Breast epithelium (tissue), 4 donors: ENCODE data around the gene LRRC26. TPM values are rescaled to one million over a fixed set of nuclear protein-coding genes. Genes with fewer than 3 reads are reported as not detected.

Experiments used
- DNase-seq, 2 donors: peaks; one replicate each; pipeline ENCODE4 v3.0.0-alpha.2; 2019; ENCODE audit warnings: low spot score in 2 of 2
- H3K27ac ChIP-seq, 2 donors: fragments of 200-600 bp; sonication (generic) in 1 of 2; one replicate each; pipeline ENCODE4 v1.5.1; 2016 to 2019; ENCODE audit warnings: mild to moderate bottlenecking in 1 of 2
- H3K27me3 ChIP-seq, 2 donors: fragments of 200-600 bp; sonication (generic) in 1 of 2; one replicate each; pipeline versions ENCODE4 v1.5.1 to v1.6.0; 2017 to 2019; ENCODE audit warnings: control low read depth in 1 of 2, mild to moderate bottlenecking in 1 of 2
- H3K36me3 ChIP-seq: fragments of 200-600 bp; one replicate; pipeline ENCODE4 v1.5.1; 2019
- H3K4me1 ChIP-seq, 2 donors: fragments of 200-600 bp; sonication (generic); one replicate each; pipeline ENCODE4 v1.5.1; 2016 to 2019; ENCODE audit warnings: control low read depth in 1 of 2
- H3K4me3 ChIP-seq, 3 donors: fragments of 200-600 bp; sonication (generic); 1 replicate in 2 of 3; 2 replicates in 1 of 3; pipeline ENCODE4 v1.5.1; 2016 to 2019; ENCODE audit warnings: mild to moderate bottlenecking in 3 of 3, moderate library complexity in 2 of 3
- H3K9me3 ChIP-seq, 2 donors: fragments of 200-600 bp; sonication (generic) in 1 of 2; one replicate each; pipeline ENCODE4 v1.5.1; 2016 to 2019; ENCODE audit warnings: control low read depth in 1 of 2
- POLR2A ChIP-seq: fragments of 450-650 bp; IDR thresholded peaks from one replicate; pipeline ENCODE4 v1.6.1; 2016; ENCODE audit warnings: antibody characterized with exemption, mild to moderate bottlenecking, moderate library complexity
- POLR2AphosphoS5 ChIP-seq, 3 donors: sonication (generic); formaldehyde crosslinking; IDR thresholded peaks; one replicate each; pipeline ENCODE4 v1.6.1; 2017; ENCODE audit warnings: antibody characterized with exemption in 3 of 3
- intact Hi-C: fragments of 100-400 bp; cut with DNase I; formaldehyde crosslinking; loops from one replicate; pipeline ENCODE4 v1.15.1; 2023; ENCODE audit warnings: low total_unique reads
- total RNA-seq, 3 donors: library from RNA; depleted of rRNA; stranded (reverse); fragments of >200 nt; gene quantifications; one replicate each; pipeline ENCODE4 v1.1.0, GENCODE V29; 2016
- TF ChIP-seq, protein P1 (sequence below), 3 donors: fragments of 450-650 bp; IDR thresholded peaks; one replicate each; pipeline ENCODE4 v1.5.1; 2016 to 2017; ENCODE audit warnings: antibody characterized with exemption in 3 of 3, mild to moderate bottlenecking in 3 of 3, moderate library complexity in 3 of 3

The LRRC26 gene
- total RNA-seq, 3 donors from 2014 or later, result 7.8 to 9.2 TPM; not detected in 1

DNA sequence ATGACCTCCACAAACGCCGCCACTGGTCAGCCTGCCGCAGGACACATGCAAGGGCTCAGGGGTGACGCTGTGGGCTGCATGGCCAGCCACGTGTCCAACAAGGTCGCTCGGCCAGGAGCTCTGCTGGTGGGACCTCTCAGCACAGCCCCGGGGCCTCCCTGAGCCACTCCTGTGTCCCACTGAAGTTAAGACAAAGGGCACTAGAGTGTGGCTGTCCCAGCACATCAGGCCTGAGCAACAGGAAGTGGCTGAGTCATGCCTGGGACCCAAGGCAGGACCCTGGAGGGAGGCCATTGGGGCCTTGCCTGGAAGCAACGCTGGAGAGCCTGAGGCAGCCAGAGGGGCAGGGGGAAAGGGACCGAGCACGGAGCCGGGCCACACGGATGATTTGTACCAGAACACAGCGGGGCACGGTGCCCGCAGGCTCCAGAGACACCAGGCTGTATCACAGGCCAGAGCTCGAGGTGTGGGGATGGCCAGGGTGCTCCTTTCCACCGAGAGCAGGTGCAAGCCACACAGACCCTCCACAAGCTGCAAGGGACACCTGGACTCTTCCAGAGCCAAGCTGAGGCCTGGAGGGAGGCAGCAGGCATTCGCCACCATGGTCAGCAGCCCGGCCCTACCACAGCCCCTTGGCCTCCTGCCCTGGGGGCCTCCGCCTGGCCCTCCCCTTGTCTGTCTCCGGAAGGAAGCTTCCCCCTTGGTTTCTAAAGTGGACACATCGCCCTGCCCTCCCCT is 8.5 kb upstream of the LRRC26 start:
- DNase-seq, result no peak
- intact Hi-C loops, result no loop called here
- Histone ChIP-seq H3K27me3 (no peaks in the 10 kb centered on the region), H3K9me3 (no peaks in the 10 kb centered on the region), H3K36me3 (peaks cover 4% of the 10 kb centered on the region), H3K4me3 (no peak overlapping the region), H3K27ac (no peak overlapping the region), H3K4me1 (peaks cover 0 to 3% of the 10 kb centered on the region in 2 donors)
- TF ChIP-seq, protein P1, sequence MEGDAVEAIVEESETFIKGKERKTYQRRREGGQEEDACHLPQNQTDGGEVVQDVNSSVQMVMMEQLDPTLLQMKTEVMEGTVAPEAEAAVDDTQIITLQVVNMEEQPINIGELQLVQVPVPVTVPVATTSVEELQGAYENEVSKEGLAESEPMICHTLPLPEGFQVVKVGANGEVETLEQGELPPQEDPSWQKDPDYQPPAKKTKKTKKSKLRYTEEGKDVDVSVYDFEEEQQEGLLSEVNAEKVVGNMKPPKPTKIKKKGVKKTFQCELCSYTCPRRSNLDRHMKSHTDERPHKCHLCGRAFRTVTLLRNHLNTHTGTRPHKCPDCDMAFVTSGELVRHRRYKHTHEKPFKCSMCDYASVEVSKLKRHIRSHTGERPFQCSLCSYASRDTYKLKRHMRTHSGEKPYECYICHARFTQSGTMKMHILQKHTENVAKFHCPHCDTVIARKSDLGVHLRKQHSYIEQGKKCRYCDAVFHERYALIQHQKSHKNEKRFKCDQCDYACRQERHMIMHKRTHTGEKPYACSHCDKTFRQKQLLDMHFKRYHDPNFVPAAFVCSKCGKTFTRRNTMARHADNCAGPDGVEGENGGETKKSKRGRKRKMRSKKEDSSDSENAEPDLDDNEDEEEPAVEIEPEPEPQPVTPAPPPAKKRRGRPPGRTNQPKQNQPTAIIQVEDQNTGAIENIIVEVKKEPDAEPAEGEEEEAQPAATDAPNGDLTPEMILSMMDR (IDR thresholded peaks at IDR 0.05), result no peak
- TF ChIP-seq POLR2A (no peak), POLR2AphosphoS5 (IDR thresholded peaks at IDR 0.05) (no peak)

DNA sequence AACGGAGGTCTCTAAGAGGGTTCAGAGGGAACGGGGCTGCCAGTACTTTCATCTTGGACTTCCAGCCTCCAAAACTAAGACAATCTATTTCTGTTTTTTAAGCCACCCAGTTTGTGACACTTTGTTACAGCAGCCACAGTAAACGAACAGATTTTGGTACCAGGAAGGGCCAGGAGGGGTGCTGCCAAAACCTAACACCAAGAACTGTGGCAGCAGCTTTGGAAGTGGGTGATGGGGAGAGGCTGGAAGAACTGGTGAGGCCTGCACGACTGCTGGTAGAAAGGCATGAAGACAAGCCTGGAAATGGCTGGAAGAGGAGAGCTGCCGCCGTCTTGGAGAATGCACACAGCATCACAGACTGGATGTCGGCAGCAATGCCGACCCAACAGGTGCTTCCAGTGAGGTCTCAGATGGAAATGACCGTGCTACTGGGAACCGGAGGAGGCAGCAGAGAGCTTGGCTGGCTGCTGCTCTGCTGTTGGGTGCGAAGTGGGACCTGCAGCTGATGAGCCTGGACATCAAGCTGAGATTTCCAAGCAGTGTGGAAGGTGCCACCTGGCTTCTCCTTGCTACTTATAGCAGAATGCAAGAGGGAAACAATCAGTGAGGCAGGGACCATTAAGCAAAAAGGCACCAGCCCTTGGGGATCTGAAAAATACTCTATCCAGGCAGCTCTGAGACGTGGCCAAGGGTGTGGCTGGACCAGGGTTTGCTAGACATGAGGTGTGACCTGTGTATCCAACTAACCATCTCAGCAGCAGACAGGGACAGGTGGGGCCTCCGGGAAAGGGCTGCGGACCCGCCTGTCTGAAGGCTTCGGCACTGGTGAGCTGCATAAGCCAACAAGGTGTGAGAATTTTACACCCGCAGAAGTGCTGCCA is 6.7 kb upstream of the LRRC26 start:
- peaks cover 10 to 11% of the 10 kb centered on the region in 2 donors for H3K4me1 ChIP-seq
- no peak for TF ChIP-seq POLR2A
- TF ChIP-seq, protein P1 (IDR thresholded peaks at IDR 0.05), result peak in 2 of 3 donors; percentile 51 to 58
- H3K27ac ChIP-seq, result no peak overlapping the region
- intact Hi-C loops, result no loop called here
- no peak overlapping the region for H3K4me3 ChIP-seq
- H3K27me3 ChIP-seq, result no peaks in the 10 kb centered on the region
- no peak for DNase-seq
- peaks cover 3% of the 10 kb centered on the region for H3K36me3 ChIP-seq
- H3K9me3 ChIP-seq, result no peaks in the 10 kb centered on the region

DNA sequence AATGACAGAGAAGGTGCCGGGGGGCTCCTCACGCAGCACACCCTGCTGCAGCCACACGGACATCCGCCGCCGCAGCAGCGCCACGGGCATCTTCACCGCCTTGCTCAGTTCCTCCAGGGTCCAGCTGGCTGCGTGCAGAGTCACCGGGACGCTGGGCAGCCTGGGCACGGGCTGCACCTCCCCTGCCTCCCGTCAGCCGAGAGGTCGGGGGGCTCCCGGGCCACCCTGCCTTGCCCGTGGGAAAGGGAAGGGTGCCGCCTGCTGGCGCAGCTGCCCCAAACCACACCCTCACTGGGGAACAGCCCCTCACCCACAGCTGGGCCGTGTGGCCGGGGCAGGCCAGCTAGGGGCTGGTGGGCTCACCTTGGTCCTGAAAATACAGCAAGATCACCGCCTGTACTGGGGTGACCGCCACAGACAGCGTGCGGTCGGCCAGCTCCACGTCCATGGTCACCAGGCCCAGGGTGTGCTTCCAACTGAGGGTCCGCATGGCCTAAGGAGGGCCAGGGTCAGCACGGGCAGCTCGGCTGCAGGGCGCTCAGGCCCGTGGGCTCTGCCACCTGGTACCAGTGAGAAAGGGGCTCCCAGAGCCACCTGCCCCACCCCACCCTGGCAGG is 5.6 kb upstream of the LRRC26 start:
- Histone ChIP-seq H3K4me1 (peaks cover 11 to 17% of the 10 kb centered on the region in 2 donors), H3K4me3 (no peak overlapping the region), H3K36me3 (no peaks in the 10 kb centered on the region), H3K27me3 (peaks cover 0 to under 1% of the 10 kb centered on the region in 2 donors), H3K9me3 (no peaks in the 10 kb centered on the region), H3K27ac (peak overlapping the region in 1 of 2 donors; percentile 81)
- TF ChIP-seq POLR2AphosphoS5 (IDR thresholded peaks at IDR 0.05) (no peak), POLR2A (no peak)
- TF ChIP-seq, protein P1 (IDR thresholded peaks at IDR 0.05), result no peak
- no peak for DNase-seq
- intact Hi-C loops, result no loop called here

DNA sequence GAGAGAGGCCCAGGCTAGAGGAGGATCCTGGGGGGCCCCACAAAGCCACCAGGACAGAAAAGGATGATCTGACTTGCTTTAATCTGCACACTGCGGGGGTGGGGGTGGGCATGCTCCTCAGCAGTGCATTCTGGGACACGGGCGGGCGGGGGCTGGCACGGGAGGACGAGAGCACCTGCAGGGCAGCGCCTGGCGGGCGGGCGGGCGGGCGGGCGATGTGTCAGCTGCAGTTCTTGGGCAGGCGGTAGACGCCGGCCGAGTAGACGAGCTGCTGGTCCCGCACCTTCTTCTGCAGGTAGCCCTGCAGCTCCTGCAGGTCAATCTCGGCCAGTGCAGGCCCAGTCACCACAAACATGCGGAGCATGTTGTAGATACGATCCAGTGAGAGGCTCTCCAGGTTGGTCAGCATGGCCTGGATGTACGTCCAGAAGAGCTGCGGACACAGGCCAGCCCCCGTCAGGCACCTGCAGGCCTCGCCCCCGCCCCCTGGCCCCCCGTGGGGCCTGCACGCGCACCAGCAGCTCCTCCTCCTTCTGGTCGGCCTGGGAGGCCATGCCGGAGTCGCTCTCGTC is 5.0 kb upstream of the LRRC26 start:
- Histone ChIP-seq H3K27ac (peak overlapping the region in 1 of 2 donors; percentile 81), H3K9me3 (no peaks in the 10 kb centered on the region), H3K36me3 (no peaks in the 10 kb centered on the region), H3K4me3 (no peak overlapping the region), H3K4me1 (peaks cover 16 to 17% of the 10 kb centered on the region in 2 donors), H3K27me3 (peaks cover under 1 to 7% of the 10 kb centered on the region in 2 donors)
- TF ChIP-seq POLR2AphosphoS5 (IDR thresholded peaks at IDR 0.05) (no peak), POLR2A (no peak)
- TF ChIP-seq, protein P1 (IDR thresholded peaks at IDR 0.05), result no peak
- no peak for DNase-seq
- intact Hi-C loops, result no loop called here
